Right atrium auricular region (tissue), 2 donors: ENCODE results near the gene NUBPL. TPM values are rescaled to one million over a fixed set of nuclear protein-coding genes. Genes with fewer than 3 reads are reported as not detected.

Experiments
- DNase-seq: peaks from one replicate; pipeline ENCODE4 v3.0.0-alpha.2; 2019; ENCODE audit warnings: low spot score
- H3K27ac ChIP-seq, 2 donors: fragments of 200-600 bp; sonication (generic); 1 replicate in 1 of 2; 2 replicates in 1 of 2; pipeline ENCODE4 v1.5.1; 2016 to 2019
- H3K27me3 ChIP-seq, 2 donors: fragments of 200-600 bp; sonication (generic); one replicate each; pipeline versions ENCODE4 v1.5.1 to v1.6.0; 2017 to 2019
- H3K36me3 ChIP-seq: fragments of 200-600 bp; sonication (generic); one replicate; pipeline ENCODE4 v1.5.1; 2016
- H3K4me1 ChIP-seq, 2 donors: fragments of 200-600 bp; sonication (generic); one replicate each; pipeline versions ENCODE4 v1.5.1 to v1.6.0; 2017 to 2019
- H3K4me3 ChIP-seq, 2 donors: fragments of 200-600 bp; sonication (generic); 1 replicate in 1 of 2; 2 replicates in 1 of 2; pipeline ENCODE4 v1.5.1; 2017 to 2019; ENCODE audit warnings: mild to moderate bottlenecking in 1 of 2, moderate library complexity in 1 of 2
- H3K9me3 ChIP-seq, 2 donors: fragments of 200-600 bp; sonication (generic); one replicate each; pipeline ENCODE4 v1.5.1; 2019
- CTCF ChIP-seq, 2 donors: fragments of 200-600 bp; sonication (generic); IDR thresholded peaks; one replicate each; pipeline ENCODE4 v1.5.1; 2019; ENCODE audit warnings: antibody characterized with exemption in 2 of 2
- total RNA-seq, 2 donors: library from RNA; depleted of rRNA; stranded (reverse); fragments of >200 nt; gene quantifications; one replicate each; pipeline ENCODE4 v1.1.0, GENCODE V29; 2016

The NUBPL gene
- total RNA-seq, 2 donors from 2014 or later = 10.7 to 17.8 TPM

- TF ChIP-seq CTCF (IDR thresholded peaks at IDR 0.05) = no peak
- Histone ChIP-seq H3K4me3 (no peak overlapping the region), H3K36me3 (no peaks in the 10 kb centered on the region), H3K27ac (no peak overlapping the region), H3K9me3 (no peaks in the 10 kb centered on the region), H3K27me3 (no peaks in the 10 kb centered on the region), H3K4me1 (peaks cover 0 to 7% of the 10 kb centered on the region in 2 donors)
- no peak for DNase-seq
These were observed 131.2 kb downstream of the NUBPL start for GRCh38 chr14:31692376-31692781.

- DNase-seq = no peak
- Histone ChIP-seq H3K4me1 (peaks cover 0 to 7% of the 10 kb centered on the region in 2 donors), H3K4me3 (no peak overlapping the region), H3K36me3 (no peaks in the 10 kb centered on the region), H3K27ac (no peak overlapping the region), H3K9me3 (no peaks in the 10 kb centered on the region), H3K27me3 (no peaks in the 10 kb centered on the region)
- TF ChIP-seq CTCF (IDR thresholded peaks at IDR 0.05) = no peak
These were observed 135.2 kb downstream of the NUBPL start for GRCh38 chr14:31696378-31696777.

GRCh38 chr14:31699809-31700208 is 138.6 kb downstream of the NUBPL start:
- no peaks in the 10 kb centered on the region for H3K9me3 ChIP-seq
- H3K27me3 ChIP-seq = no peaks in the 10 kb centered on the region
- no peaks in the 10 kb centered on the region for H3K4me1 ChIP-seq
- H3K27ac ChIP-seq = no peak overlapping the region
- no peak overlapping the region for H3K4me3 ChIP-seq
- no peak for DNase-seq
- peaks cover 1% of the 10 kb centered on the region for H3K36me3 ChIP-seq
- TF ChIP-seq CTCF (IDR thresholded peaks at IDR 0.05) = no peak

GRCh38 chr14:31700282-31701074 is 139.3 kb downstream of the NUBPL start:
- no peak for TF ChIP-seq CTCF (IDR thresholded peaks at IDR 0.05)
- H3K4me1 ChIP-seq = no peaks in the 10 kb centered on the region

GRCh38 chr14:31702130-31702529 is 140.9 kb downstream of the NUBPL start:
- no peak for TF ChIP-seq CTCF (IDR thresholded peaks at IDR 0.05)
- Histone ChIP-seq H3K27ac (no peak overlapping the region), H3K4me3 (no peak overlapping the region), H3K4me1 (no peaks in the 10 kb centered on the region), H3K36me3 (peaks cover 12% of the 10 kb centered on the region), H3K27me3 (no peaks in the 10 kb centered on the region), H3K9me3 (no peaks in the 10 kb centered on the region)
- DNase-seq = no peak

More at GRCh38 chr14:31700282-31701074, 139.3 kb downstream of the NUBPL start:
- no peaks in the 10 kb centered on the region for H3K27me3 ChIP-seq
- H3K36me3 ChIP-seq = peaks cover 8% of the 10 kb centered on the region
- H3K9me3 ChIP-seq = no peaks in the 10 kb centered on the region
- DNase-seq = no peak
- H3K4me3 ChIP-seq = no peak overlapping the region
- H3K27ac ChIP-seq = no peak overlapping the region

GRCh38 chr14:31703056-31703455 is 141.9 kb downstream of the NUBPL start:
- Histone ChIP-seq H3K36me3 (peaks cover 12% of the 10 kb centered on the region), H3K9me3 (no peaks in the 10 kb centered on the region), H3K4me1 (no peaks in the 10 kb centered on the region), H3K4me3 (no peak overlapping the region), H3K27me3 (no peaks in the 10 kb centered on the region), H3K27ac (no peak overlapping the region)
- TF ChIP-seq CTCF (IDR thresholded peaks at IDR 0.05) = no peak
- DNase-seq = no peak
